ENCODE data around the gene SH3PXD2A. TPM values are rescaled to one million over a fixed set of nuclear protein-coding genes. Genes with fewer than 3 reads are reported as not detected.

SH3PXD2A gene
- total RNA-seq, 4 donors from 2014 or later = 12.1 to 68.5 (median 21.7) TPM

GRCh38 chr10:103838862-103839518 is 16.4 kb downstream of the SH3PXD2A start:
- H3K27ac ChIP-seq = peak overlapping the region in 1 of 4 donors; percentile 43
- DNase-seq = no peak
- peaks cover 0 to 83% (median 8%) of the 10 kb centered on the region in 4 donors for H3K4me1 ChIP-seq
- no peaks in the 10 kb centered on the region for H3K27me3 ChIP-seq
- no peak for TF ChIP-seq POLR2A (IDR thresholded peaks at IDR 0.05)
- no peak for TF ChIP-seq CTCF (IDR thresholded peaks at IDR 0.05)
- no peak overlapping the region for H3K4me3 ChIP-seq
- no peaks in the 10 kb centered on the region for H3K36me3 ChIP-seq
- H3K9me3 ChIP-seq = no peaks in the 10 kb centered on the region

- Histone ChIP-seq H3K36me3 (no peaks in the 10 kb centered on the region), H3K27me3 (no peaks in the 10 kb centered on the region), H3K27ac (peak overlapping the region in 2 of 4 donors; percentile 19 to 64), H3K4me1 (peaks cover 0 to 79% (median 7%) of the 10 kb centered on the region in 4 donors), H3K9me3 (no peaks in the 10 kb centered on the region), H3K4me3 (no peak overlapping the region)
- TF ChIP-seq POLR2A (IDR thresholded peaks at IDR 0.05) (no peak), CTCF (IDR thresholded peaks at IDR 0.05) (no peak)
- DNase-seq = no peak
Observed at GRCh38 chr10:103838070-103838395, 17.3 kb downstream of the SH3PXD2A start.

GRCh38 chr10:103837370-103838069 is 17.9 kb downstream of the SH3PXD2A start:
- H3K9me3 ChIP-seq = no peaks in the 10 kb centered on the region
- no peak overlapping the region for H3K4me3 ChIP-seq
- no peak for DNase-seq
- no peaks in the 10 kb centered on the region for H3K27me3 ChIP-seq
- no peaks in the 10 kb centered on the region for H3K36me3 ChIP-seq
- H3K4me1 ChIP-seq = peaks cover 0 to 74% (median 7%) of the 10 kb centered on the region in 4 donors
- peak overlapping the region in 2 of 4 donors; percentile 19 to 64 for H3K27ac ChIP-seq
- TF ChIP-seq POLR2A (IDR thresholded peaks at IDR 0.05) (no peak), CTCF (IDR thresholded peaks at IDR 0.05) (no peak)

DNA sequence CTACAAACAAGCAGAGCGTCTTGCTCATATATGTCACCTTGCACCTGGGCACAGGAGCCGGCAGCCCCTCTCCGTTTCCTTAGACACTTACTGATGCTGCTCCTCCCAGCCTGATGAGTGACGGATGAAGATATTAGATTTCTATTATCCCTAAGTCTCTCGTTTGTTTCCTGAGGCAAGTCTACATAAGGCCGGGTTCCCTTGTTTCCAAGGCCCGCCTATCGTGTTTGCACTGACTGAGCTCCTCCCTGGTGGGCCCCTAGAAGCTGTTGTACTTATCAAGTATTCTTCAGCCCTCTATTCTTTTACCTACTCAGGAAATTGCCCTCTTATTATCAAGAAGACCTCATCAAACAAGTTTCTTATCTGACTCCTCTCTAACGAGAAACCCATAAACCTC is 18.5 kb downstream of the SH3PXD2A start:
- no peaks in the 10 kb centered on the region for H3K9me3 ChIP-seq
- H3K27ac ChIP-seq = peak overlapping the region in 2 of 4 donors; percentile 19 to 64
- H3K4me3 ChIP-seq = no peak overlapping the region
- H3K27me3 ChIP-seq = no peaks in the 10 kb centered on the region
- DNase-seq = no peak
- H3K4me1 ChIP-seq = peaks cover 0 to 74% (median 7%) of the 10 kb centered on the region in 4 donors
- H3K36me3 ChIP-seq = no peaks in the 10 kb centered on the region
- TF ChIP-seq CTCF (IDR thresholded peaks at IDR 0.05) (no peak), POLR2A (IDR thresholded peaks at IDR 0.05) (no peak)

DNA sequence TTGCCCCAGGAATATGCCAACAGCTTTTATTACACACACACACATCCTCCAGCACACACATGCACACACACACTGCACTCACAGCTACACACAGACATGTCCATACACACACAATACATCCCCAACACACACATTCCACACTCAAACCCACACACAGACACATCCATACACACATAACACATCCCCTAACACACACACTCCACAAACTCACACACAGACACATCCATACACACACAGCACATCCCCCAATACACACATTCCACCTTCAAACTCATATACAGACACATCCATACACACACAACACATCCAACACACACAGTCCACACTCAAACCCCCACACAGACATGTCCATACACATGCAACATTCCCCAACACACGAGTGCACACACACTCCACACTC is 19.1 kb downstream of the SH3PXD2A start:
- Histone ChIP-seq H3K36me3 (no peaks in the 10 kb centered on the region), H3K27ac (peak overlapping the region in 3 of 4 donors; percentile 61 to 67 (median 64)), H3K4me1 (peaks cover 0 to 74% (median 7%) of the 10 kb centered on the region in 4 donors), H3K4me3 (no peak overlapping the region), H3K27me3 (no peaks in the 10 kb centered on the region), H3K9me3 (no peaks in the 10 kb centered on the region)
- no peak for DNase-seq
- TF ChIP-seq CTCF (IDR thresholded peaks at IDR 0.05) (no peak), POLR2A (IDR thresholded peaks at IDR 0.05) (no peak)

Measured in Peyer's patch (tissue), 4 donors.